ENCODE measurements around the gene SLC43A2. TPM values are rescaled to one million over a fixed set of nuclear protein-coding genes. Genes with fewer than 3 reads are reported as not detected.
A peak's percentile ranks its signal among the peaks of the same experiment; 100 is the strongest.

Gene SLC43A2
- total RNA-seq, 4 donors from 2014 or later = 3.7 to 98.9 (median 12.3) TPM

DNA sequence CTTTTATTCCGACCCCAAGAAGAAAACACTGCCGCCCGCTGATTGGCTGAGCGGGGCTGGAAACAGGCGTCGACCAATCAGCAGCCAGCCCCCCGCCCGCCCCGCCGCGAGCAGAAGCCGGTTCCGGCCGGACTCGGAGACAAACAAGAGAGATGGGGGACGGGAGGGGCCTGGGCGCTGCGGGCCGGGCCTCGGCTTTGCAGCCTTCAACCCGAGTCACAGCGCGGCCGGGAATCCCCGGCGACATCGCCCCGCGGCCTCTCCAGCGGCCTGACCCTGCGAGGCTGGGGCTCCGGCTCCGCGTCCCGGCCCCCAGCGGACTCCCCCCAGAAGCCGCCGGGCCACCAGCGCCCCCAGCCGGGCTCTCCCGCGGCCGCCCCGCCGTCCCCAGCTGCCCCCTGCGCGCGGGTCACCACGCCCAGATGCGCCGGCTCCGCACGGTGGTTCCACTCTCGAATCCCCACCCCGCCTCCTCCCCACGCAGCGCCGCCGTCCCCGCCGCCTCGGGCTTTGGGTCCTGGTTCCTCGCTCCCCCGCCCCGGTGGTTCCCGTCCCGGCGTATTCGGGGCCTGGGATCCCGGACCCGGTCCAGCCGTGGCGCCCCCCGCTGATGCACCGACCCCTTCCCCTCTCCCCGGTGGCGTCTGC lies 346 bp upstream of the SLC43A2 start:
- intact Hi-C loops (cut with DNase I; ENCODE audit: low total_unique reads) = loop anchor here (2.0 kb wide), 1 partner anchor 54 kb away; no protein-coding TSS in a partner anchor
- Histone ChIP-seq H3K4me1 (peaks cover 7 to 26% (median 22%) of the 10 kb centered on the region in 4 donors), H3K4me3 (peak overlapping the region; percentile 57 to 83 (median 71)), H3K27me3 (no peaks in the 10 kb centered on the region), H3K27ac (peak overlapping the region; percentile 85 to 94 (median 92)), H3K36me3 (no peaks in the 10 kb centered on the region), H3K9me3 (no peaks in the 10 kb centered on the region)
- in situ Hi-C loops (cut with MboI; ENCODE audit: low pct_ligation_motif_present in 1 of 4, low pct_unique_long_range_greater_than_20kb in 1 of 4, low sequenced_read_pairs in 3 of 4) = loop anchor here in 1 of 4 donors (10.0 kb wide), 1 partner anchor 54 kb away; no protein-coding TSS in a partner anchor
- TF ChIP-seq POLR2AphosphoS5 (IDR thresholded peaks at IDR 0.05) (peak in 2 of 3 donors; percentile 43 to 58), POLR2A (IDR thresholded peaks at IDR 0.05) (peak; percentile 15), EP300 (IDR thresholded peaks at IDR 0.05; ENCODE audit: low read depth) (no peak)
- TF ChIP-seq, protein P1, sequence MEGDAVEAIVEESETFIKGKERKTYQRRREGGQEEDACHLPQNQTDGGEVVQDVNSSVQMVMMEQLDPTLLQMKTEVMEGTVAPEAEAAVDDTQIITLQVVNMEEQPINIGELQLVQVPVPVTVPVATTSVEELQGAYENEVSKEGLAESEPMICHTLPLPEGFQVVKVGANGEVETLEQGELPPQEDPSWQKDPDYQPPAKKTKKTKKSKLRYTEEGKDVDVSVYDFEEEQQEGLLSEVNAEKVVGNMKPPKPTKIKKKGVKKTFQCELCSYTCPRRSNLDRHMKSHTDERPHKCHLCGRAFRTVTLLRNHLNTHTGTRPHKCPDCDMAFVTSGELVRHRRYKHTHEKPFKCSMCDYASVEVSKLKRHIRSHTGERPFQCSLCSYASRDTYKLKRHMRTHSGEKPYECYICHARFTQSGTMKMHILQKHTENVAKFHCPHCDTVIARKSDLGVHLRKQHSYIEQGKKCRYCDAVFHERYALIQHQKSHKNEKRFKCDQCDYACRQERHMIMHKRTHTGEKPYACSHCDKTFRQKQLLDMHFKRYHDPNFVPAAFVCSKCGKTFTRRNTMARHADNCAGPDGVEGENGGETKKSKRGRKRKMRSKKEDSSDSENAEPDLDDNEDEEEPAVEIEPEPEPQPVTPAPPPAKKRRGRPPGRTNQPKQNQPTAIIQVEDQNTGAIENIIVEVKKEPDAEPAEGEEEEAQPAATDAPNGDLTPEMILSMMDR (IDR thresholded peaks at IDR 0.05) = peak in 3 of 5 experiments; percentile 10 to 46 (median 18)
- WGBS, 2 donors (ENCODE audit: low coverage in 1 of 2) = 0% methylated on average over 4 to 25 of the region's 77 CpGs
- DNase-seq = peak; percentile 95

DNA sequence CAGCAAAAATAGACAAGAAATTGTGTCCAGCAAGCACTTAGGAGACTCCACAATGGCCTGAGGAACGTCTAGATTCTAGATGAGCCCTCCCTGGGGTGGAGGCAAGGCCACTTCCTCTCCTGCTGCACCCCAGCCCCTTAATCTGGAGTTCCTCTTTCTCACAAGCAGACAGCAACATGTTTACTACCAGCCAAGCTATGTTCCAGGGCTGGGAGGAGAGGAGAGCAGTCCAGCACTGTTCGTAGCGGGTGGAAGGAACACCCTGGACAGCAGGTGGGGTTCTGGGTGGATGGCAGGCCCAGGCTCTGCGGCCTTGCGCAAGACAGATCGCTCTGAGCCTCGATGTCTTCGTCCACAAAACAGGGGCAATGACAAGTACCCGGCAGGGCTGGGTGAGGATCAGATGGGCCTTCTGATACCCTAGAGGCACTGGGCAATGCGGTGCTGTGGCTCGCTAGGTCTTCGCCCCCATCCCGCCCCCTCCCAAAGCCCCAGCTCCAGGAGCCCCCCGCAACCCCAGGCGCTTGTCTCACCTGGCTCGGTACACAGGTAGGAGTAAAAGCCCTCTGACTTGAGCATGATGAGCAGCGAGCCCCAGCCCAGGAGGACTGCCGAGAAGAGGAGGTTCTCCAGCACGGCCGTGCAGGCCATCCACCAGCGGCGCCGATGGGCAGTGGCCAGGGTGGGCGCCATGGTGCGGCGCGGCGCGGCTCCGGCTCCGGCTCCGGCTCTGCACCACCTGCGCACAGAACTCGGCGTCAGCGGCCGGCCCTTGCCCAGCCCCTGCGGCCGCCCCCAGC lies 1.3 kb downstream of the SLC43A2 start:
- 19% methylated on average over 37 of the region's 39 CpGs; no CpG with 5 or more reads in 1 of the 2 donors for WGBS, 2 donors (ENCODE audit: low coverage in 1 of 2)
- Histone ChIP-seq H3K9me3 (no peaks in the 10 kb centered on the region), H3K4me1 (peaks cover 7 to 26% (median 22%) of the 10 kb centered on the region in 4 donors), H3K27me3 (no peaks in the 10 kb centered on the region), H3K36me3 (no peaks in the 10 kb centered on the region), H3K4me3 (peak overlapping the region; percentile 57 to 83 (median 71)), H3K27ac (peak overlapping the region; percentile 85 to 94 (median 92))
- intact Hi-C loops (cut with DNase I; ENCODE audit: low total_unique reads) = no loop called here
- in situ Hi-C loops (cut with MboI; ENCODE audit: low pct_ligation_motif_present in 1 of 4, low pct_unique_long_range_greater_than_20kb in 1 of 4, low sequenced_read_pairs in 3 of 4) = loop anchor here in 1 of 4 donors (10.0 kb wide), 1 partner anchor 53 kb away; no protein-coding TSS in a partner anchor
- TF ChIP-seq POLR2A (IDR thresholded peaks at IDR 0.05) = peak; percentile 58
- TF ChIP-seq EP300 (IDR thresholded peaks at IDR 0.05; ENCODE audit: low read depth) = no peak
- TF ChIP-seq POLR2AphosphoS5 (IDR thresholded peaks at IDR 0.05) = peak; percentile 34 to 64 (median 54)
- TF ChIP-seq, protein P1 (IDR thresholded peaks at IDR 0.05) = no peak
- peak; percentile 44 for DNase-seq

DNA sequence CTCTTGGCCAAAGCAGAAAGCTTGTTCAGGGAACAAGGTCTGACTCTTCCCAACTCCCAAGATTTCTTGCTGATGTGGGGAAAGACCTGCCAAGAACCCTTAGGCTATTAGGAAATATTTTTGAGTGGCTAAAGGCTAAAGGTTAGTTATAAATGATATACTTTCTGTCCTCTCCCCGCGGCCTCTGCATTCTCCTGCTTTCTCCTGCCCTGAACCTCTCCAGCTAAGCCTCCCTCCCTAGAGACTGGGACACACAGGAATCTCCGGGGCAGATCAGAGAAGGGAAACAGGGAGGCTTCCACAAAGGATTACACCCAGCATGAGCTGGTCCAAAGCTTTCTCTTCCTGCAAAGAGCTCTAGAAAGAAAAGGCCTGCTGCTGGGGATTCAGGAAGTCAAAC lies 2.3 kb downstream of the SLC43A2 start:
- Histone ChIP-seq H3K4me1 (peaks cover 7 to 28% (median 23%) of the 10 kb centered on the region in 4 donors), H3K4me3 (no peak overlapping the region), H3K9me3 (no peaks in the 10 kb centered on the region), H3K36me3 (no peaks in the 10 kb centered on the region), H3K27me3 (no peaks in the 10 kb centered on the region), H3K27ac (peak overlapping the region; percentile 85 to 94 (median 92))
- in situ Hi-C loops (cut with MboI; ENCODE audit: low pct_ligation_motif_present in 1 of 4, low pct_unique_long_range_greater_than_20kb in 1 of 4, low sequenced_read_pairs in 3 of 4) (loop anchor here in 1 of 4 donors (10.0 kb wide), 1 partner anchor 52 kb away; no protein-coding TSS in a partner anchor), intact Hi-C loops (cut with DNase I; ENCODE audit: low total_unique reads) (no loop called here)
- TF ChIP-seq, protein P1 (IDR thresholded peaks at IDR 0.05) = no peak
- no peak for TF ChIP-seq POLR2A (IDR thresholded peaks at IDR 0.05)
- no peak for TF ChIP-seq EP300 (IDR thresholded peaks at IDR 0.05; ENCODE audit: low read depth)
- TF ChIP-seq POLR2AphosphoS5 (IDR thresholded peaks at IDR 0.05) = no peak
- WGBS, 2 donors (ENCODE audit: low coverage in 1 of 2) = 59 to 70% methylated on average over 3 of the region's 3 CpGs
- DNase-seq = no peak

DNA sequence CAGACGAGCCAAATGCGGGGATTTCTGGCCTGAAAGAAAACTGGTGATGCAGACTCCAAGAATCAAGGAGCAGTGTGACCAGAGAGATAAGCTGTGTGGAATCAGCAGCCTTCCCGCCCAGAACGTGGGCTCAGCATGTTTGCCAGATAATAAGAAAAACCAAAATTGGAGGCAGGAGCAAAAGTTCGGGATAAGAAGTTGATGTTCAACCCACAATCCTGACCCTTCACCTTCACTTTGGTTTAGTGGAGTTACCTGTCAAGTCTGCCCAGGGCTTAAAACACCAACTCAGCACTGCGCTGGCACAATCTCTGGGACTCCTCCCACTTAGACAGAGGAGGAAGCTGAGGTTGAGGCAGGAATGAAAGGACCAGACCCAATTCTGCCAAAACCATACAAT lies 3.1 kb downstream of the SLC43A2 start:
- DNase-seq = no peak
- intact Hi-C loops (cut with DNase I; ENCODE audit: low total_unique reads) = no loop called here
- Histone ChIP-seq H3K36me3 (no peaks in the 10 kb centered on the region), H3K27me3 (no peaks in the 10 kb centered on the region), H3K4me3 (no peak overlapping the region), H3K27ac (peak overlapping the region in 1 of 4 donors; percentile 10), H3K4me1 (peaks cover 7 to 34% (median 26%) of the 10 kb centered on the region in 4 donors), H3K9me3 (no peaks in the 10 kb centered on the region)
- in situ Hi-C loops (cut with MboI; ENCODE audit: low pct_ligation_motif_present in 1 of 4, low pct_unique_long_range_greater_than_20kb in 1 of 4, low sequenced_read_pairs in 3 of 4) = loop anchor here in 1 of 4 donors (10.0 kb wide), 1 partner anchor 51 kb away; no protein-coding TSS in a partner anchor
- 80 to 84% methylated on average over 6 of the region's 6 CpGs for WGBS, 2 donors (ENCODE audit: low coverage in 1 of 2)
- TF ChIP-seq POLR2AphosphoS5 (IDR thresholded peaks at IDR 0.05) (no peak), POLR2A (IDR thresholded peaks at IDR 0.05) (no peak), EP300 (IDR thresholded peaks at IDR 0.05; ENCODE audit: low read depth) (no peak)
- TF ChIP-seq, protein P1 (IDR thresholded peaks at IDR 0.05) = no peak

Data from transverse colon (tissue), 4 donors.